Gastrocnemius medialis (tissue), 4 donors: ENCODE data around the gene EN2. TPM values are rescaled to one million over a fixed set of nuclear protein-coding genes. Genes with fewer than 3 reads are reported as not detected.

Experiments
- ATAC-seq, 2 donors: fragments of 150-250 bp; one replicate each; pipeline ENCODE4 v1.9.1; 2016
- DNase-seq, 2 donors: peaks; one replicate each; pipeline ENCODE4 v3.0.0-alpha.2; 2019
- H3K27ac ChIP-seq, 4 donors: fragments of 200-600 bp; sonication (generic); 1 replicate in 1 of 4; 2 replicates in 3 of 4; pipeline ENCODE4 v1.5.1; 2016 to 2018; ENCODE audit warnings: mild to moderate bottlenecking in 2 of 4, moderate library complexity in 1 of 4
- H3K27me3 ChIP-seq, 3 donors: fragments of 200-600 bp; sonication (generic) in 2 of 3; 1 replicate in 1 of 3; 2 replicates in 2 of 3; pipeline versions ENCODE4 v1.5.1 to v1.6.0; 2016 to 2019; ENCODE audit warnings: mild to moderate bottlenecking in 1 of 3, moderate library complexity in 1 of 3
- H3K36me3 ChIP-seq, 2 donors: fragments of 200-600 bp; sonication (generic) in 1 of 2; one replicate each; pipeline ENCODE4 v1.5.1; 2017 to 2018
- H3K4me1 ChIP-seq, 2 donors: fragments of 200-600 bp; sonication (generic) in 1 of 2; one replicate each; pipeline ENCODE4 v1.5.1; 2016 to 2017; ENCODE audit warnings: mild to moderate bottlenecking in 2 of 2
- H3K4me3 ChIP-seq, 4 donors: fragments of 200-600 bp; sonication (generic) in 3 of 4; 1 replicate in 1 of 4; 2 replicates in 3 of 4; pipeline ENCODE4 v1.5.1; 2016 to 2019; ENCODE audit warnings: mild to moderate bottlenecking in 2 of 4
- H3K9me3 ChIP-seq, 3 donors: fragments of 200-600 bp; sonication (generic) in 2 of 3; 1 replicate in 1 of 3; 2 replicates in 2 of 3; pipeline ENCODE4 v1.5.1; 2016 to 2019
- POLR2A ChIP-seq, 2 donors: fragments of 450-650 bp; IDR thresholded peaks; one replicate each; pipeline ENCODE4 v1.6.1; 2017; ENCODE audit warnings: antibody characterized with exemption in 2 of 2, mild to moderate bottlenecking in 2 of 2, moderate library complexity in 2 of 2
- in situ Hi-C, 4 donors: fragments of 200-750 bp; cut with MboI; loops; one replicate each; pipeline versions ENCODE4 v1.15.0 to v1.8.0; 2017; ENCODE audit warnings: low sequenced_read_pairs in 4 of 4
- intact Hi-C: fragments of 100-400 bp; cut with DNase I; formaldehyde crosslinking; loops from one replicate; pipeline ENCODE4 v1.15.1; 2023; ENCODE audit warnings: low total_unique reads
- total RNA-seq, 4 donors: library from RNA; depleted of rRNA; stranded (reverse); fragments of >200 nt; gene quantifications; one replicate each; pipeline versions ENCODE4 v1.1.0 to v1.2.3, GENCODE V29; 2016
- TF ChIP-seq, protein P1 (sequence below), 5 experiments: fragments of 450-650 bp in 3 of 5; fragments of 200-600 bp in 2 of 5; sonication (generic) in 2 of 5; IDR thresholded peaks in 4 of 5; conservative IDR thresholded peaks in 1 of 5; 1 replicate in 4 of 5; 2 replicates in 1 of 5; pipeline ENCODE4 v1.5.1; 2016 to 2019; ENCODE audit warnings: antibody characterized with exemption in 5 of 5, mild to moderate bottlenecking in 3 of 5, moderate library complexity in 3 of 5

EN2 gene
- total RNA-seq, 4 donors from 2014 or later = 0.31 to 1.2 (median 0.65) TPM

GRCh38 chr7:155437836-155438235 is 20.1 kb upstream of the EN2 start:
- in situ Hi-C loops = no loop called here
- Histone ChIP-seq H3K27ac (no peak overlapping the region), H3K4me1 (no peaks in the 10 kb centered on the region), H3K9me3 (no peaks in the 10 kb centered on the region), H3K36me3 (no peaks in the 10 kb centered on the region), H3K27me3 (peaks cover 38 to 53% (median 52%) of the 10 kb centered on the region in 3 donors), H3K4me3 (no peak overlapping the region)
- no peak for TF ChIP-seq POLR2A (IDR thresholded peaks at IDR 0.05)
- TF ChIP-seq, protein P1, sequence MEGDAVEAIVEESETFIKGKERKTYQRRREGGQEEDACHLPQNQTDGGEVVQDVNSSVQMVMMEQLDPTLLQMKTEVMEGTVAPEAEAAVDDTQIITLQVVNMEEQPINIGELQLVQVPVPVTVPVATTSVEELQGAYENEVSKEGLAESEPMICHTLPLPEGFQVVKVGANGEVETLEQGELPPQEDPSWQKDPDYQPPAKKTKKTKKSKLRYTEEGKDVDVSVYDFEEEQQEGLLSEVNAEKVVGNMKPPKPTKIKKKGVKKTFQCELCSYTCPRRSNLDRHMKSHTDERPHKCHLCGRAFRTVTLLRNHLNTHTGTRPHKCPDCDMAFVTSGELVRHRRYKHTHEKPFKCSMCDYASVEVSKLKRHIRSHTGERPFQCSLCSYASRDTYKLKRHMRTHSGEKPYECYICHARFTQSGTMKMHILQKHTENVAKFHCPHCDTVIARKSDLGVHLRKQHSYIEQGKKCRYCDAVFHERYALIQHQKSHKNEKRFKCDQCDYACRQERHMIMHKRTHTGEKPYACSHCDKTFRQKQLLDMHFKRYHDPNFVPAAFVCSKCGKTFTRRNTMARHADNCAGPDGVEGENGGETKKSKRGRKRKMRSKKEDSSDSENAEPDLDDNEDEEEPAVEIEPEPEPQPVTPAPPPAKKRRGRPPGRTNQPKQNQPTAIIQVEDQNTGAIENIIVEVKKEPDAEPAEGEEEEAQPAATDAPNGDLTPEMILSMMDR (IDR thresholded peaks at IDR 0.05 in 4 of 5, conservative IDR thresholded peaks at IDR 0.05 in 1 of 5) = no peak
- ATAC-seq (no peak), DNase-seq (no peak)
- intact Hi-C loops = no loop called here

- no peaks in the 10 kb centered on the region for H3K36me3 ChIP-seq
- no peaks in the 10 kb centered on the region for H3K4me1 ChIP-seq
- ATAC-seq = no peak
- intact Hi-C loops (no loop called here), in situ Hi-C loops (no loop called here)
- no peak for TF ChIP-seq POLR2A (IDR thresholded peaks at IDR 0.05)
- TF ChIP-seq, protein P1 (IDR thresholded peaks at IDR 0.05 in 4 of 5, conservative IDR thresholded peaks at IDR 0.05 in 1 of 5) = no peak
- H3K27ac ChIP-seq = no peak overlapping the region
- H3K4me3 ChIP-seq = no peak overlapping the region
- peaks cover 38 to 55% (median 55%) of the 10 kb centered on the region in 3 donors for H3K27me3 ChIP-seq
- DNase-seq = no peak
- H3K9me3 ChIP-seq = no peaks in the 10 kb centered on the region
Measured at GRCh38 chr7:155438777-155439176, 19.2 kb upstream of the EN2 start.

DNA sequence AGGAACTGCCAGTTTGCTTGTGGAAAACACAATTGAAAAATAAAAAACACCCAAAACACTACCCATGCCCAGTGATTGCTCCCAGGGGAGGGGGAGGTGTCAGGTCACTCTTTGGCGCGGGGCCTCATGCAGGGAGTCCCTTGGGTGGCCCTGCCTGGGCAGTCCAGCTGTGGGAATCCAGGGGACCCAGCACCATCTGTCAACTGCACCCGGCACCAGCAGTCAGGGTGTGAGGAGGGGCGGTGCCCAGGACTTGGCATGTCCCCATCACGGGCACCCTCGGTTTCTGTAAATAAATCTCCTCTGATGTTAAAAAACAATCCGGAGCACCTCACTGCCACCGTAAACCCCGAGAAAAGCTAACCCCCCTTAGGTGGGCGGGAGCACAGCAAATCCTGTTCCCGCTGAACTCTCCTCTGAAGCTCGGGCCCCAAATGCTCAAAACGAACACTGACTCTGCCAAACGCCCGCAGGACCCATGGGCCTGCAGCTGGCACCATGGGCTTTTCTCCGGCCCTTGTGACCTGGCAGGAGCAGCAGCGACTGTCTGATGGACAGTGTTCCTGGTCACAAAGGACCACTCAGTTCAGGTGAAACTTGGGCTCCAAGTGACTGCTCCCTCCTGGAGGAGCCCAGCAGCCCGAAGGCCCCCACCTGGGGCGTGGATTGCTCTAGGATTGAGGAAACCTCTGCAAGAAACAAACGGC is 18.5 kb upstream of the EN2 start:
- ATAC-seq = no peak
- TF ChIP-seq, protein P1 (IDR thresholded peaks at IDR 0.05 in 4 of 5, conservative IDR thresholded peaks at IDR 0.05 in 1 of 5) = no peak
- TF ChIP-seq POLR2A (IDR thresholded peaks at IDR 0.05) = no peak
- in situ Hi-C loops = no loop called here
- intact Hi-C loops = no loop called here
- Histone ChIP-seq H3K27ac (no peak overlapping the region), H3K4me1 (no peaks in the 10 kb centered on the region), H3K36me3 (no peaks in the 10 kb centered on the region), H3K27me3 (peaks cover 38 to 56% (median 55%) of the 10 kb centered on the region in 3 donors), H3K4me3 (no peak overlapping the region), H3K9me3 (no peaks in the 10 kb centered on the region)
- no peak for DNase-seq

DNA sequence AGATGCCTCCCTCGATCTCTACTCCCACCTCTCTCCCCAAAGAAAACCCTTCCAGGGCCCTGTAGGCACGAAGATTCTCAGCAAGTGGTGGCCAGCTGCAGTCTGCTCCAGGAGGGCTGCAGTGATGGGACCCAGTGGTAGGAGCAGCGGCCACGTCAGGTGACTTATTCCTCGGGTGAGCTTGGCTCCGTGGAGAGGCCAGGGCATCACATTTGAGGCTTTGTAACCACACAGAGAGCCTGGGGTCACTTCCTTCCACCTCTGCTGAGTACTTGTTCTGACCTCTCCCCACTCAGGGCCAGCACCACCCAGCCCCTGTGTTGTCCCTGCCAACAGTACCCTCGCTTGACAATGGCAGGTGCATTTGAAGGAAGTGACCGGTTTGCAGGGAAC is 17.9 kb upstream of the EN2 start:
- intact Hi-C loops = no loop called here
- DNase-seq = no peak
- H3K4me1 ChIP-seq = no peaks in the 10 kb centered on the region
- in situ Hi-C loops = no loop called here
- H3K9me3 ChIP-seq = no peaks in the 10 kb centered on the region
- TF ChIP-seq, protein P1 (IDR thresholded peaks at IDR 0.05 in 4 of 5, conservative IDR thresholded peaks at IDR 0.05 in 1 of 5) = no peak
- TF ChIP-seq POLR2A (IDR thresholded peaks at IDR 0.05) = no peak
- H3K36me3 ChIP-seq = no peaks in the 10 kb centered on the region
- H3K27me3 ChIP-seq = peaks cover 38 to 59% (median 56%) of the 10 kb centered on the region in 3 donors
- H3K27ac ChIP-seq = no peak overlapping the region
- no peak for ATAC-seq
- H3K4me3 ChIP-seq = no peak overlapping the region
